ENCODE results near the gene TBL1XR1.
"Not testable (repeated sequence)": the region's sequence is repeated elsewhere in the genome, so short reads cannot be mapped to it uniquely, and the experiment has no call there.

The TBL1XR1 gene

GRCh38 chr3:177150218-177150916 lies 46.9 kb downstream of the TBL1XR1 start:
- DNase-seq (ENCODE audit: insufficient read length, low spot score) (no peak), FAIRE-seq (peak; percentile 38)
- no peak for TF ChIP-seq POLR2A (IDR thresholded peaks at IDR 0.05; ENCODE audit: low read depth, low read length)

- no peak for TF ChIP-seq POLR2A (IDR thresholded peaks at IDR 0.05; ENCODE audit: low read depth, low read length)
- no peak for DNase-seq (ENCODE audit: insufficient read length, low spot score)
- no peak for FAIRE-seq
Observed at GRCh38 chr3:177149106-177149505, 48.2 kb downstream of the TBL1XR1 start.

- FAIRE-seq, result no peak
- no peak for TF ChIP-seq POLR2A (IDR thresholded peaks at IDR 0.05; ENCODE audit: low read depth, low read length)
- no peak for DNase-seq (ENCODE audit: insufficient read length, low spot score)
Observed at GRCh38 chr3:177147790-177148189, 49.5 kb downstream of the TBL1XR1 start.

- TF ChIP-seq POLR2A (IDR thresholded peaks at IDR 0.05; ENCODE audit: low read depth, low read length), result no peak
- DNase-seq (ENCODE audit: insufficient read length, low spot score) (no peak), FAIRE-seq (peak; percentile 20)
Observed at GRCh38 chr3:177146646-177147045, 50.6 kb downstream of the TBL1XR1 start.

- DNase-seq (ENCODE audit: insufficient read length, low spot score), result no peak
- peak; percentile 23 for FAIRE-seq
- TF ChIP-seq POLR2A (IDR thresholded peaks at IDR 0.05; ENCODE audit: low read depth, low read length), result no peak
Observed at GRCh38 chr3:177145954-177146353, 51.3 kb downstream of the TBL1XR1 start.

DNA sequence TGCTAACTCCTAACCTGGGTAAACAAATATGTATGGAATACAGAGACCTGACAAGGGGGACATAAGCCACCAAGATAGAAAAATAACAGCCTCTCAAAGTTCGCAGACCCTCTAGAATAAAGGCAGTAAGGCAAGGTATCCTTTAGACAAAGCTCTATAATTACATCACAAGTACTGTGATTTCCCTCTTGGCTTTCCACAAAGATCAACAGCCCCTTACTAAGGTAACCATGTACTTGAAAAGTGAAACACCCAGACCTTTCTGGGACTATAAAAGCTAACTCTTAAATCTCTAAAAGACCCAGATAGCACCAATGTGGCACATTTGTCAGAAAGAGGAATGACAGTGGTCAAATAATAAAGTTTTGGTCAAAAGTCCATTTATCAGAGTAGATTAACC lies 51.9 kb downstream of the TBL1XR1 start:
- FAIRE-seq (peak; percentile 50), DNase-seq (ENCODE audit: insufficient read length, low spot score) (no peak)

GRCh38 chr3:177144922-177145321 lies 52.4 kb downstream of the TBL1XR1 start:
- FAIRE-seq (no peak), DNase-seq (ENCODE audit: insufficient read length, low spot score) (no peak)
- no peak for TF ChIP-seq POLR2A (IDR thresholded peaks at IDR 0.05; ENCODE audit: low read depth, low read length)

More for the DNA sequence above, 51.9 kb downstream of the TBL1XR1 start:
- TF ChIP-seq POLR2A (IDR thresholded peaks at IDR 0.05; ENCODE audit: low read depth, low read length), result no peak

GRCh38 chr3:177141899-177142646 lies 55.2 kb downstream of the TBL1XR1 start:
- no peak for TF ChIP-seq POLR2A (IDR thresholded peaks at IDR 0.05; ENCODE audit: low read depth, low read length)
- FAIRE-seq, result no peak
- no peak for DNase-seq (ENCODE audit: insufficient read length, low spot score)

DNA sequence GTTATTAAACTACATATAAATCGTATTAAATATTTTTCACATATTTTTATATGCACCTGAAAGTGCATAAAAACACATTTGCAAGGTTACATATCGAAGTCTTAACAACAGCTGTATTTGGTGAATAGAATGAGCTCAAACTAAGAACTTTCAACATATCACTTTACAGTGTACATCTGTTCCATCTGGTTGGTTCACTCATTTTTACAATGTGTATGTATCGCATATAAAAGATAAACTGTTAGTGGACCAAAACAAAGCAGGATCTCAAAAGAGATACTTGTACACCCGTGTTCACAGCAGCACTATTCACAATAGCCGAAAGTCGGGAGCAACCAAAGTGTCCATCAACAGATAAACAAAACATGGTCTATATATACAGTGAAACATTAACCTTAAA lies 55.8 kb downstream of the TBL1XR1 start:
- no peak for DNase-seq (ENCODE audit: insufficient read length, low spot score)
- no peak for FAIRE-seq
- no peak for TF ChIP-seq POLR2A (IDR thresholded peaks at IDR 0.05; ENCODE audit: low read depth, low read length)

DNA sequence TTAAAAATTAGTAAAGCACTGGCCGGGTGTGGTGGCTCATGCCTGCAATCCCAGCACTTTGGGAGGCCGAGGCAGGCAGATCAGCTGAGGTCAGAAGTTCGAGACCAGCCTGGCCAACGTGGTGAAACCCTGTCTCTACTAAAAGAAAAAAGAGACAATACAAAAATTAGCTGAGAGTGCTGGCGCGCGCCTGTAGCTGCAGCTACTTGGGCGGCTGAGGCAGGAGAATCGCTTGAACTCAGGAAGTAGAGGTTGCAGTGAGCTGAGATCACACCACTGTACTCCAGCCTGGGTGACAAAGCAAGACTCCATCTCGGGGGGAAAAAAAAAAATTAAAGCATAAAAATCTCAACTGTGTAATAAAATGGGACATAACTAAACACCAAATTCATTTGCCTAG lies 58.1 kb downstream of the TBL1XR1 start:
- FAIRE-seq; DNase-seq (ENCODE audit: insufficient read length, low spot score): not testable (repeated sequence)

GRCh38 chr3:177137774-177138705 lies 59.2 kb downstream of the TBL1XR1 start:
- no peak for FAIRE-seq
- DNase-seq (ENCODE audit: insufficient read length, low spot score), result no peak
- no peak for TF ChIP-seq POLR2A (IDR thresholded peaks at IDR 0.05; ENCODE audit: low read depth, low read length)

GRCh38 chr3:177136741-177137140 lies 60.5 kb downstream of the TBL1XR1 start:
- DNase-seq (ENCODE audit: insufficient read length, low spot score), result no peak
- TF ChIP-seq POLR2A (IDR thresholded peaks at IDR 0.05; ENCODE audit: low read depth, low read length), result no peak
- FAIRE-seq, result no peak

GRCh38 chr3:177135841-177136492 lies 61.3 kb downstream of the TBL1XR1 start:
- no peak for TF ChIP-seq POLR2A (IDR thresholded peaks at IDR 0.05; ENCODE audit: low read depth, low read length)
- DNase-seq (ENCODE audit: insufficient read length, low spot score) (no peak), FAIRE-seq (no peak)

- DNase-seq (ENCODE audit: insufficient read length, low spot score) (no peak), FAIRE-seq (no peak)
- TF ChIP-seq POLR2A (IDR thresholded peaks at IDR 0.05; ENCODE audit: low read depth, low read length), result no peak
Observed at GRCh38 chr3:177134816-177135210, 62.5 kb downstream of the TBL1XR1 start.
